Measurements from ENCODE around the gene SCNN1B. TPM values are rescaled to one million over a fixed set of nuclear protein-coding genes. Genes with fewer than 3 reads are reported as not detected.

Gene SCNN1B
- total RNA-seq, 1 donor from 2014 or later = 0.29 TPM

DNA sequence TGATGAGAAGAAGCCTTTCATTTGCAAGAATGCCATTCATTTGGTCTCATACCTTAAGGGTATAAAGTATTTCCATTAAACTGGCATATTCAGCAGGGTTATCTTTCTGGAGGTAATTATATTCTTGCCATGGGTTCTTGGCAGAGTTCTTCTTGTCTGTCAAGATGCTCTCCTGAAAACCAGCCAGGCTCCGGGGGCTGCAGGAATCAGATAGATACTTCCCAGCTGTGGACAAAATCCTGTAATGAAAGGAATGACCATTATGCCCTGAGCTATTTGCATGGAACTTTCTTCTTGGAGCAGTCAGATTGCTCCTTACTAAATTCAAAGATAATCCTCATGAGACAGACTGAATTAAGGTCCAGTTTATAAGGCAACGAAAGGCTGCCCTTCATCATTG, 103.9 kb downstream of the SCNN1B start:
- DNase-seq (ENCODE audit: extremely low read depth, low read depth, low spot score) = no peak

DNA sequence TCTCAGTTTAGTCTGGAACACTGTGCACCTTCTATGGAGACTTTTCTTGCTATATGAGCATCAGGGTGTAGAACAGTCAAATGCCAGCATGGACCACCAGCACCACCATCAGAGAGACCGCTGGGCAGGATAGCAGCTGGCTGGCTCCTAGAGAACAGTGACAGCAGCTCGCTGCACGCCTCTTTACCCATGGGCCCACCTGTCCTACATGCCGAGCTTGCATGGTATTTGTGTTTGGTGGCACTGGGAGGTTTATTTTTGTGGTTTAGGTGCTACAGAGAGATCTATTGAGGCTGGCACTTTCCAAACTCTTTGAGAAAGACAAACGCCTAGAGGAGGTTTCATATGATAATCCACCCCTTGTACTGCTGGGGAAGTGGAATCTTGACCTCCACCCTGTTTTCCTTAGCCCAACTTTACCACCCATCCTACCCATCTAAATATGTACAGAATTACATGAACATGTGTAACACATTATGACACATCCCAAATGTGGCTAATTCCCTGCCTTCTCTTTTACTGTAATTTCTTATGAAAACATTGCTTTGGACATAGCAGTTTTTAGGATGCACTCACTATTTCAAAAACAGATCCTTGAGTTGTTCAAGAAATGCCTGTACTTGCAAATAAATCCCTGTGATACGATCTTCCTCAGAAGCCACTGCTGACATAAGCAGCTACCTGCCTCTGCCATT, 104.6 kb downstream of the SCNN1B start:
- DNase-seq (ENCODE audit: extremely low read depth, low read depth, low spot score) = no peak

DNA sequence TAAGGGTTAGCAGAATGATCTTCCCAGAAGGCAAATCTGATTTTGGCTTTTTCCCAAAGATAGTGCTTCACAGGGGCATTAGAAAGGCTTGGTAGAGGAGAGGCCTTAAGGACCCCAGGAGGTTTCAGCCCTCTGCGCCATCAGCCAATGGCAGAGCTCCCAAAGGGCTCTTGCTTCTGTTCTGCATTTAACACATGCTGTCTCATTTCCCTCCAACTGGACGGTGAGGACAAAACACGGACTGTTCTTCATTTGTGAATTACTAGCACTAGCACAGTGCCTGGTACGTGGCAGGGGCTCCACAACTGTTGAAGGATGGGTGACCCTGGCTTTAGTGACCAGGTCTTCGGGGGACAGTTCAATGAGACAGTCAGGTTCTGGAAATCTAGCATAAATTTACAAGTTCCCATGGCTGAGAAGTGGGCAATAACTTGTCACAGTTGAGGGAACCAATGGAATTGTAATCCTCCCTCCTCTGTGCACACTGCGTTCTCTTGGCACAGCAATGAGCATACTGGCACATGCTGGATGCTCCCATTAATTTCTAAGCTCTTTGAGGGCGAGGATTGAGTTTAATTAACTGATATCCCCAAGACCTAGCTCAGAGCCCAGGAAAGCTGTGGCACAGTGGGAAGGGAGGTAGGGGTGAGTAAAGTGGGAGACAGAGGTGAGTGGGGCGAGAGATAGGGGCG, 105.5 kb downstream of the SCNN1B start:
- no peak for DNase-seq (ENCODE audit: extremely low read depth, low read depth, low spot score)

DNA sequence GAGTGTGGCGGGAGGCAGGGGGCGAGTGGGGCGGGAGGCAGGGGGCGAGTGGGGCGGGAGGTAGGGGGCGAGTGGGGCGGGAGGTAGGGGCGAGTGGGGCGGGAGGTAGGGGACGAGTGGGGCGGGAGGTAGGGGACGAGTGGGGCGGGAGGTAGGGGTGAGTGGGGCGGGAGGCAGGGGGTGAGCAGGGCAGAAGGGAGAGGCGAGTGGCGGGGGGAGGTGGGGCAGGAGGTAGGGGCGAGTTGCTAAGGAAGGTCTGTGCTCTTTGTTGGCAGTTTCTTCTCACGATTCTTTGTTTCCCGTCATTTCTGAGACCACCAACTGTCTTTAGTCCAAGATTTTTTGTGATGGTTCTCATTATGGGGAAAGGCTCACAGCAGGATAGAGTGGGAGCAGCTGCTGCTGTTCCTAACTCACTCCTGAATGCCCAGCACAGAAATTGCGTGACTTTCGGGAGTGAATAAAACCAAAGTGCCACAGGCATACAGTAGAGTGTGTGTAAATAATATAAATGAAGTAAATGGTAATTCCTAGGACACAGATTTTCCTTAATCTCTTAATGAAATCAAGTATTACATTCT, 106.2 kb downstream of the SCNN1B start:
- no peak for DNase-seq (ENCODE audit: extremely low read depth, low read depth, low spot score)

DNA sequence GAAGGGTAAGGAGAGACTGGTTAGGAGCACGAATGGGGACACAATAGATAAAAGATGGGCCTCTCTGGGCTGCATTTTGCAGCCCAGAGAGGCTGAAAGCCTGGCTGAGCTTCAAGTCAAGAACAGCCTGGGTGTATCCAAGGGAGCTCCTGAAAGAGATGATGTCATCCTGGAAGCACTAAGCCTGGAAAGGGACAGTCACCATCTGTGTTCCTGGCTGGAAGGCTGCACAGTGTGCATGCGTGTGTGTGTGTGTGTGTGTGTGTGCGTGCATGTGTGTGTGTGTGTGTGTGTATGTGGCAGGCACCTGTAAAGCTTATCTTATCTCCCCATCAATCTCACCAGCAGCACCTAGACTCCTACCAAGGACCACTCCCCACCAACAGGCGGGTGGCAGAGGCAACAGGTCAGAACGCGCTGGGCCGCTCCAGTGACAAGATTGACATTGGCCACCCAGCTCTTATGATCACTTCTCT, 106.8 kb downstream of the SCNN1B start:
- no peak for DNase-seq (ENCODE audit: extremely low read depth, low read depth, low spot score)

DNA sequence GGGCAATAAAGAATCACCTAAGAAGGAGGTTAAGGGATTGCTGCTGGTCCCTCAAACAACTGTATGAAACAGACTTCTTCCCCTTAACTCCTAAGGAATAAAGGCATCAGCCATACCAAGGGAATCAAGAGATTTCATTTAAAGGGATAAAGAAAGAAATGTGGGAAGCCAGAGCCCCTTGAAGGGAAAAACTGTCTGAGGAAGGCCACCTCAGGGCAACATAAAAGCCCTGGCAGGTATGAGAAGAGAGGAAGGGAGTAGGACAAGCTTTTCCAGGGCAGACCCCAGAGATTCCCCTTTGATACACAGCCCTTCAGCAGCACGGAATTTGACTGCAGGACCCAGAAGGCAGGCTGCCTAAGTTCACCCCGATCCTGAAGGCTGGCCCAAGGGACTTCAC, 107.4 kb downstream of the SCNN1B start:
- DNase-seq (ENCODE audit: extremely low read depth, low read depth, low spot score) = no peak

DNA sequence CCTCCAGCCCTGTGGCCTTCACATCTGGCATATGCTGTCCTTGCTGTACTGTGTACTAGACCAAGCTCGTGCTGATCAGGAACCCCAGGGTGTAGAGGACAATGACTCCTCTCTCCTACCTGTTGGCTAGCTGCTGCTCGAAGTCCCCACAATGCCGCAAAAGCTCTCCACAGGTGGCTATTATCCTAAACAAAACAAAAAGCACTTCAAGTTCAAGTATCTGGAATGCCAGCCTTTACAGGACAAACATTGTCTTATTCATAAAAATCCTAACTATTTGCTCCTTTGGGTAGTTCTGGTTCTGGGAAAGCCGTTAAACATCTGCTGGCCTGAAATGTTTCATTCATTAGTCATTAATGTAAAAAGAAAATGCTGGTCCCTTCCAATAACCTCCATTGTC, 108.1 kb downstream of the SCNN1B start:
- no peak for DNase-seq (ENCODE audit: extremely low read depth, low read depth, low spot score)

DNA sequence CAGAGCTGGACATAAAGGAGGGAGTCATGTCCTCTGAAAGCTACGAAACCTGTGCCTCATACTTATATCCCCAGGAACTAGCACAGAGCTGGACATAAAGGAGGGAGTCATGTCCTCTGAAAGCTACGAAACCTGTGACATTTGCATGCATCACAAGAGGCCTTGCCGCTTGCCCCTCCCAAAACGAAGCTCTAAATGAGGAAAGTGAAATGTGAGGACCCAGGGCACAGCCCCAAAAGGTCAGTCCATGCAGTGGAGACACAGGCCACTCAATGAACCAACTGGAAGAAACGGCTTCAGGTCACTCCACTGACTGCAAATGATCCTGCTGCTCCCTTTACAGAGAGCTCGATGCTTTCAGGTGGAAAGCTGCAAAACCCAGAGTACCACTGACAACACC, 112.6 kb downstream of the SCNN1B start:
- no peak for DNase-seq (ENCODE audit: extremely low read depth, low read depth, low spot score)

DNA sequence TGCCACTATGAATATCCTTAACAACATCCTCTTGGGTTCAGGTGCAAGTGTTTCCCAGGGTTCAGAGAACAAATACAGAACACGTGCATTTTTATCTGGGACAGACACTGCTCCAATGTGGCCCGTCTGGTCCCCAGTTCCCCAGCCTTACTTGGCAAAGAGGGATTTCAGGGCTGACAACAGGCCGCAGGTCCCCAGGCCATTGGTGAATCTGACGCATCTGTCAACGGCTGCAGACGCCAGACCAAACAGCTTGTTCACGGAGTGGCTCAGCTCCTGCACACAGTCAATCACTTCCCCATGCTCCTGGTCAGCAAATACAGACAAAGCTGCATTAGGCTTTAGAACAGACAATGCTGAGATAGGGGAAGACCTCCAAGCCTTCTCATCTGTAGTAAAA, 114.7 kb downstream of the SCNN1B start:
- no peak for DNase-seq (ENCODE audit: extremely low read depth, low read depth, low spot score)

DNA sequence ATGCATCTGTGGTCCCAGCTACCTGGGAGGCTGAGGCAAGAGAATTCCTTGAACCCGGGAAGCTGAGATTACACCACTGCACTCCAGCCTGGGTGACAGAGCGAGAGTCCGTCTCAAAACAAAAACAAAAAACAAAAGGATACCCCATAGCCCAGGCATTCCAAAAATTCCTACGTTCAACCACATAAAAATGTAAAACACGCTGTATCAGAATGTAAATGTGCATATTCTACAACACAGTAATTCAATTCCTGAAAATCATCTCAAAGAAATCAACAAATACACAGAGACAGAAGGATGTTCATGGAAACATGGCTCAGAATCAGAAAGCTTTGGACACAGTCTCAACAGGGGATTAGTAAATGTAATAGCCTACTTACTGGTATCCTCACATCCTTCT, 117.9 kb downstream of the SCNN1B start:
- DNase-seq (ENCODE audit: extremely low read depth, low read depth, low spot score) = no peak

DNA sequence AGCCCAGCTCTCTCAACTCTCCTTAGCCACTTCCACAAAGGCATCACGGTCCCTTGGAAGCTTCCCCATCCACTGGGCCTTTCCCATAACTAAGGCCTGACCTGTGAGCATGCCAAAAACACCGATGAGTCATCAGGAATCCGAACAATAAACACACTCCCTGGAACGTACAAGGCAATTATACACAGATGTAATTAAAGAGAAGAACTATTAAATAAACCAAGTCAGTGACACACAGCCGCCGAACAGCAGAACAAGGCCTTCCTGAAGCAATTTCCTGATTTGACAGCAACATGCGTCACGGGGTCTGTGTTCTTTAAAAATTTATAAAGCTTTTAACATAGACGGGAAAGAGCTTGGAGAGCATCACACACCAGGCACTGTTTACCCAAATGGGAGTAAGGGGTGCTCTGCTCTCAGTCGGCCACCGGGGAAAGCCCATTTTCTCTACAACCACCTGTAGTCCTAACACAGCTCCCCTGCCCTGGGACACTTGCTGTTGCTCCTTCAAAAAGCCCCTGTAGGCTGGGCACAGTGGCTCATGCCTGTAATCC, 121.5 kb downstream of the SCNN1B start:
- DNase-seq (ENCODE audit: extremely low read depth, low read depth, low spot score) = peak; percentile 99

DNA sequence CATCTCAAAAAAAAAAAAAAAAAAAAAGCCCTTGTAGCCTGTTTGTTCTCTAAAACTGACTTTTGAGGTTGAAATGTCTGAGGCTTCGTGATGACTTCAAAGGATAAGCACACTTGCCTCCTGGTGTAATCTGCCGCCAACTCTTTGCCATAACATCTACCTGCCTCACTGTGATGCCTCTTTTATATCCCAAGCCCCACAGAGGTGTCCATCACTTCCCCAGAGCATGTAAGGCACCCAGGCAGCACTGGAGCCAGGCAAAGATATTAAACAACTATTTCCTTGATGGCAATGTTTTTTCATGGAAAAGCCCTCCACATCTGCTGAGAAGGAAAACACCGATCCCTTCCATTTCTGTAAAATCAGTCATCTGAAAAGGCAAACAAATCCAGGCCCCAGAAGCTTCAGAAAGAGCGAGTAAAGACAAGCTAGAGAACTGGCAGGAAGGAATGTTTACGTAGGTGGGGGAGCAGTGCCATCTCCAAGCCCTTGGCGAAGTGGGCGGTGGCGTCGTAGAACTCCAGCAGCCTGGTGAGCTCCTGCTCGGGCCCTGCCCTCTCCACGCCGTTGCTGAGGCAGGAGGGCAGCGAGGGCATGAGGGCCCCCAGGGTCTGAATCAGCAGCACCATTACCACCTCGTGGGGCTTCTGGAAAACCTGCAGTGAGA, 122.3 kb downstream of the SCNN1B start:
- no peak for DNase-seq (ENCODE audit: extremely low read depth, low read depth, low spot score)

DNA sequence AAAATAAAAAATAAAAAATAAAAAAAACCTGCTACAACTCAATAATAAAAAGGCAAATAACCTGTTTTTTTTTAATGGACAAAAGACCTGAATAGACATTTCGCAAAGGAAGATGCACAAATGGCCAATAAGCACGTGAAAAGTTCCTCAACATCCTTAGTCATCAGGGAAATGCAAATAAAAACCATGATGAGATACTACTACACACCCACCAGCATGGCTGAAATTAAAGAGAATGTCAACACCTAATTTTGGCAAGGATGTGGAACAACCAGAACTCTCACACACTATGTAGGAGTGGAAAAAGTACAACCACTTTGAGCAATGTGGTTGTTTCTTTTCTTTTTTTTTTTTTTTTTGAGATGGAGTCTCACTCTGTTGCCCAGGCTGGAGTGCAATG, 126.2 kb downstream of the SCNN1B start:
- DNase-seq (ENCODE audit: extremely low read depth, low read depth, low spot score) = no peak

Other genes with a start within 250 kb of the SCNN1B start
- 18.7 and 50.6 TPM in 2 replicates for gene USP31, start 152.8 kb upstream of the SCNN1B start, total RNA-seq
- gene SCNN1G, start 119.6 kb upstream of the SCNN1B start, total RNA-seq = not detected in 2 replicates
- gene COG7, start 150.9 kb downstream of the SCNN1B start, total RNA-seq = 9.3 and 21.8 TPM in 2 replicates
- gene GGA2, start 208.2 kb downstream of the SCNN1B start, total RNA-seq = 33.8 and 48.3 TPM in 2 replicates